ENCODE results near the gene TFAP2D.

TFAP2D gene

GRCh38 chr6:50713226-50713625 lies at the start of gene TFAP2D:
Gene TFAP2D (plus strand): TSS chr6:50713526. CDS start chr6:50714056, 530 bp downstream.
- DNase-seq (ENCODE audit: low read depth in 2 of 2): no peak

DNA sequence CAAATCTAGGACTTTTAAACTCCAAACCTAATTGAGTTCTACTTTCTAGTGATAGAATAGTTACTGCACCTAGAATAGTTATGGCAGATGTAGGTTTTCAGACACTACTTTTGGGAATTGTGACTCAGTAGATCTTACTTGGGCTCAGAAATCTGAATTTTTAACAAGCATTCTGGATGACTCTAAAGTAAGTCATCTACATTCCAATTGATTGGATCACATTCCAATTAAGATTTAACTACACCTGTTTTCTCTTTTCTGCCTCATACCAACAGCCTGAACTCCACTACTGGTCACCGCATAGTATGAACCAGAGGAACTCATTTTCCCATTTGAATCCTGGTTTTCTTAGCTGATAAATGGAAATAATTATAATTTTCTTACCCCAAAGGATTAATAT lies 49.5 kb upstream of the TFAP2D start:
- DNase-seq (ENCODE audit: low read depth in 2 of 2): no peak

DNA sequence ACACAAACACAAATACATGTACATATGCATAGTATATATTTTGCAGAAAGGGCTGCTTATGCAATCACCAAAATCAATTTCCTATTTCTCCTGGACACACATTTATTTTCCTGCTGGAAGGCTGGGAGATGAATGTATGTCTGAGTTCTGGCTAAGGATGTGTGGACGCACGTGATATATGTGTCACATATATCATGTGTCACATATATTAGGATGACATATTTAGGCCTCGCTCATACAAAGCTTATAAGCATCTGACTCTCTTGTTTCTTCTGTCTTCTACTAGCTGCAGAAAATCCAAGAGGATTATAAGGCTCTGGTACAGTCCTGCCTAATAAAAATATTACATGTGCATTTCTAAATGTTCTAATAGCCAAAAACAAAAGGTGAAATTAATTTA lies 47.2 kb upstream of the TFAP2D start:
- no peak for DNase-seq (ENCODE audit: low read depth in 2 of 2)

- no peak for DNase-seq (ENCODE audit: low read depth in 2 of 2)
Observed at GRCh38 chr6:50681213-50681824, 32.0 kb upstream of the TFAP2D start.

DNA sequence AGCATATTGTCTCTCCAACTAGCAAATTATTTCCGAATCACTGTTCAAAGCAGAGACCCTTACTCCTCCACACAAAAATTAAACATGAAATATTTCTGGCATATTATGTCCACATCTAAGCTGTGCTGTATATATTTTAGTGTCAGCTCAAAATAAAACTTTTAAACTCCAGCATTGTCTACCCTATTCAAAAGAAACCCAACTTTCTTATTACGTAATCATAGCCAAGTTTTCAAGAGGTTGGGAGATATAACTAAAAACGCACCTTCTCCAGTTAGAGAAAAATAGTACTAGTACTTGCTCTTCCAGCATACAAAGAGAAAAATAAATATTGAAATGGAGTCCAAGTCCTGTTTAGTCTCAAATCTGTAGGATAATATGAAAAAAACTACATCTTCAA lies 24.1 kb upstream of the TFAP2D start:
- DNase-seq (ENCODE audit: low read depth in 2 of 2): no peak

DNA sequence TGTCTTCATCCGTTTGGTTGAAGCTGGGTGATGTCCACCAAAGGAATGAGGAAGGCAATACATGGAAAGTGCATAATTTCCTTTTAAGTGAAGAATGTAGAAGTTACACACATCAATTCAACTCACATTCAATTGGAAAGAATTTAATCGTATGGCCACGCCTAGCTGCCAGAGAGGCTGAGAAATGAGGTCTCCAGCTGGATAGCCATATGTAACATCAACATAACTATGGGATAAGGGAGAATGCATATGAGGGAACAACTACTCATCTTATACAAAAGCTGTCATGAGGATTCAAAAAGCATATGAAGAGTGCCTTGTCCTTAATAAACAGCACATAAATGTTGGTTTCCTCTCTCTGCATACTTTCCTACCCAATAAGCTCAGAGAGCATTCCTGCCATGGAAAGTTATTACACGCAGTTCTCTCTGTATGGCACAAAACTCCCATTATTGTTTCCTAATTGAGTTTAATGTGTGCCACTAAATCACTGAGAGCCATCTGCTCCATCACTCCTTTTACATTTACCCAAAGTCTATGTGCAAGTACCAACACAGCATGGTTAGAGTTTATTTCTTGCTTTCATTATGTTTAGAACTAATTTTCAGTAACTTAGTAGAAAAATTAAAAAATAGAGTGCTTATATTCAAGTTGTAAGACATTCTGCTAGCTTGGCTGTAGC lies 21.4 kb upstream of the TFAP2D start:
- no peak for DNase-seq (ENCODE audit: low read depth in 2 of 2)

DNA sequence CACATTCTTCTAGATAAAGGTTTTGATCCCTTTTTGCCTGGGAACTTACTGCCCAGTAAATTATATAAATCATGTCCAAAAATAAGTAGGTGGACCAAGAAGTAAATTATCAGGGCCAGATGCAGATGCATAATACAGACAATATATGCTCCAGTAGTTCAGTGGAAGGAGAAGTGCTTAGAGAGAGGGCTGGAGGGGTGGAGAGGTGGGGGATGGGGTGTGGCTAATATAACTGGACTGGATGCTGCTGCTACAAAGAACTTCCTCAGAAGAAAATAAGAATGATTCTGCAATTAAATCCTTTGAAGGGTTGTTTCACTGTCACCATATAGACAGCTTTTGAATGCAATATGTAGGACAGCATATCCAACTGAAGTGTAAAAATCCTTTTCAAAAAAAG lies 14.8 kb upstream of the TFAP2D start:
- DNase-seq (ENCODE audit: low read depth in 2 of 2): no peak

DNA sequence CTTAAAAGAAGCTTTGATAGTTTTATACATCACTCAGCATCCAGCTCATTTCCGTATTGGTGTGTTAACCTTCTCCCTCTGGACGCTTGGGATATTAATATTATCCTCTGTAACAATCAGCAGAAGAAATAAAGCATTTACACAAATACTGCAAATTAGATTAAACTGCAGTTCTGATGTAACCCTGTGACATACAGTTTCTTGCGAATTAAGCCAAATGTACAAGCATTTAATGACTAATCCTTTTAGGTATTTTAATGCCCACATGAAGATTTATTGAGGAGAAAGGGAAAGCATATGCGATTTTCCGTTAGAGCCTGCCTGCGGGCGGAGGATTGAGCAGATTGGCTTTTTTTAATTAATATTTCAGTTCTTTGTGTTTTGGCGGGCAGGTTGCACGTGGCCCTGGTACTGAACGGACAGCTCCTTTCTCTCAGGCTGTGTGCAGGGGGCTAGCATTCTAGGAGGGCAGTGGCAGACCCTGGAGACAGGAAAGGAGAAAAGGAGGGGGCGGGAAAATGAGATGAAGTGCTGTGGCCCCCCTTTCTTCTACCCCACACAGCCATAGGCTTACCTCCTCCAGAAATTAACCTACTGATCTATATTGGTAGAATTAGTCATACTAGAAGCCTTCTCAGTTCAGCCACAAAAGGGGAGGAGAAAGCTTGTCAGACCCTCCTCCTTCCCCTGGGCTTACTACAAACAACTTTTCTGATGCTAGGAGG lies 14.1 kb upstream of the TFAP2D start:
- no peak for DNase-seq (ENCODE audit: low read depth in 2 of 2)

- no peak for DNase-seq (ENCODE audit: low read depth in 2 of 2)
Observed at GRCh38 chr6:50706575-50706974, 6.8 kb upstream of the TFAP2D start.

- no peak for DNase-seq (ENCODE audit: low read depth in 2 of 2)
Observed at GRCh38 chr6:50707191-50707590, 6.1 kb upstream of the TFAP2D start.

GRCh38 chr6:50707652-50708300 lies 5.5 kb upstream of the TFAP2D start:
- DNase-seq (ENCODE audit: low read depth in 2 of 2): no peak

- no peak for DNase-seq (ENCODE audit: low read depth in 2 of 2)
Observed at GRCh38 chr6:50708664-50709365, 4.5 kb upstream of the TFAP2D start.

- no peak for DNase-seq (ENCODE audit: low read depth in 2 of 2)
Observed at GRCh38 chr6:50709366-50709734, 4.0 kb upstream of the TFAP2D start.

DNA sequence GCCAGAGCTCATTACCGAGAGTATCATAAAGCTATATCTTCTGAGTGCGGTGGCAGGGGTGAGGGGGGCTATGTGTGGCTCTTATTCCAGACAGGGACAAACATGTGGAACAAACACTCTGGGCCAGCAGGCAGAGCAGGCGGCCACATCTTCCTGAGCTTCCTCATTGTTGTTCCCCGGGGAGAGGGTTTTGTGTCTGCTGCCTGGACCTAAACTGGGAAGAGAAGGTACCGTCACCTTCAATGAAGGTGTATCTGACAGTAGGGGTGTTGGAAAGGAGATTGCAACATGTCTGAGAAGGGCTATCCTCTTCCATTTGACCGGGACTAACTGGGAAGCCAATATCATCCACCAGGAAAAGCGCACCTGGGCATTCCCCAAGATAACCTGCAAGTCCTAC lies 1.6 kb upstream of the TFAP2D start:
- no peak for DNase-seq (ENCODE audit: low read depth in 2 of 2)

GRCh38 chr6:50712291-50712690 lies 1.0 kb upstream of the TFAP2D start:
- no peak for DNase-seq (ENCODE audit: low read depth in 2 of 2)

- DNase-seq (ENCODE audit: low read depth in 2 of 2): no peak
Observed at GRCh38 chr6:50713977-50714486, 706 bp downstream of the TFAP2D start.

- DNase-seq (ENCODE audit: low read depth in 2 of 2): no peak
Observed at GRCh38 chr6:50714487-50715379, 1.4 kb downstream of the TFAP2D start.

- DNase-seq (ENCODE audit: low read depth in 2 of 2): no peak
Observed at GRCh38 chr6:50716899-50717509, 3.7 kb downstream of the TFAP2D start.

- DNase-seq (ENCODE audit: low read depth in 2 of 2): no peak
Observed at GRCh38 chr6:50717734-50718457, 4.6 kb downstream of the TFAP2D start.

GRCh38 chr6:50718566-50718965 lies 5.2 kb downstream of the TFAP2D start:
- DNase-seq (ENCODE audit: low read depth in 2 of 2): no peak
